Psoas muscle (tissue), 8 donors: Measurements from ENCODE around the gene SPR. TPM values are rescaled to one million over a fixed set of nuclear protein-coding genes. Genes with fewer than 3 reads are reported as not detected.

ENCODE experiments used
- ATAC-seq, 4 donors: fragments of 200-7000 bp; cut with Tn5 transposase; one replicate each; pipeline ENCODE4 v1.9.1; 2020; ENCODE audit warnings: moderate library complexity in 3 of 4, mild to moderate bottlenecking in 2 of 4
- DNase-seq, 2 donors: peaks; one replicate each; pipeline ENCODE4 v3.0.0-alpha.2; 2020
- H3K27ac ChIP-seq: fragments of 200-600 bp; one replicate; pipeline ENCODE4 v1.8.0; 2022
- H3K27me3 ChIP-seq, 3 donors: fragments of 200-600 bp in 1 of 3; one replicate each; pipeline versions ENCODE4 v1.6.1 to v1.8.0; 2013 to 2022; ENCODE audit warnings: low read length in 2 of 3, mild to moderate bottlenecking in 2 of 3, moderate library complexity in 1 of 3; ENCODE audit not compliant: insufficient read depth in 3 of 3
- H3K36me3 ChIP-seq, 2 donors: fragments of 200-600 bp in 1 of 2; one replicate each; pipeline versions ENCODE4 v1.6.1 to v1.8.0; 2013 to 2022; ENCODE audit warnings: low read depth in 1 of 2, mild to moderate bottlenecking in 1 of 2, moderate library complexity in 1 of 2; ENCODE audit not compliant: insufficient read depth in 1 of 2
- H3K4me1 ChIP-seq: fragments of 200-600 bp; one replicate; pipeline ENCODE4 v1.8.0; 2022
- H3K4me3 ChIP-seq: fragments of 200-600 bp; one replicate; pipeline ENCODE4 v1.8.0; 2022; ENCODE audit warnings: mild to moderate bottlenecking
- H3K9me3 ChIP-seq: fragments of 200-600 bp; one replicate; pipeline ENCODE4 v1.8.0; 2022
- WGBS, 3 donors: extraction: QIAGEN DNeasy Blood & Tissue Kit; methylation state at CpG; one replicate each; pipeline versions ENCODE4 v1.1.6 to v1.1.7; 2013; 5-methylcytosine and 5-hydroxymethylcytosine counted together
- intact Hi-C, 2 donors: fragments of 100-400 bp; cut with DNase I; formaldehyde crosslinking; loops; one replicate each; pipeline versions ENCODE4 v1.11.0 to v1.14.2; 2022
- polyA plus RNA-seq, 3 donors: library from polyadenylated mRNA; stranded (reverse); fragments of 200-250 nt; gene quantifications; one replicate each; pipeline ENCODE4 v1.2.3, GENCODE V29; 2013
- total RNA-seq, 4 donors: library from RNA; stranded (reverse); fragmentation: NEBNext Ultra II Directional in 2 of 4; extraction: Animal tissue kit (Norgen Biotek cat#: 25700) in 2 of 4; gene quantifications; one replicate each; pipeline versions ENCODE4 v1.2.1 to v1.2.4, GENCODE V29; 2021 to 2023
- TF ChIP-seq, protein P1 (sequence below): fragments of 200-600 bp; IDR thresholded peaks from one replicate; pipeline ENCODE4 v1.8.0; 2022; ENCODE audit warnings: antibody characterized with exemption
- donor health status: healthy with polysubstance abuse.
- donor health status: DM: no; HTN: no; CAD: no; lungs with moderate emphysema.
- donor health status: Bipolar disorder and iron deficiency.
- donor health status: healthy.
- donor health status: DM: yes; HTN: yes; CAD: no.
- donor health status: DM: no; HTN: no; CAD: no.
- donor health status: DM: no; HTN: no; CAD: no.
- donor health status: DM: yes; HTN: yes; CAD: no.

Gene SPR
- total and polyA plus RNA-seq, 7 donors, result 19.1 to 46.0 (median 32.8) TPM

- Histone ChIP-seq H3K9me3 (no peaks in the 10 kb centered on the region), H3K36me3 (peaks cover 0 to 2% of the 10 kb centered on the region in 2 donors), H3K4me1 (no peaks in the 10 kb centered on the region), H3K27me3 (no peaks in the 10 kb centered on the region), H3K27ac (no peak overlapping the region), H3K4me3 (no peak overlapping the region)
- DNase-seq (no peak), ATAC-seq (no peak)
- 63 to 82% (median 66%) methylated on average over 3 to 5 of the region's 5 CpGs for WGBS, 3 donors
- intact Hi-C loops, result no loop called here
- TF ChIP-seq, protein P1, sequence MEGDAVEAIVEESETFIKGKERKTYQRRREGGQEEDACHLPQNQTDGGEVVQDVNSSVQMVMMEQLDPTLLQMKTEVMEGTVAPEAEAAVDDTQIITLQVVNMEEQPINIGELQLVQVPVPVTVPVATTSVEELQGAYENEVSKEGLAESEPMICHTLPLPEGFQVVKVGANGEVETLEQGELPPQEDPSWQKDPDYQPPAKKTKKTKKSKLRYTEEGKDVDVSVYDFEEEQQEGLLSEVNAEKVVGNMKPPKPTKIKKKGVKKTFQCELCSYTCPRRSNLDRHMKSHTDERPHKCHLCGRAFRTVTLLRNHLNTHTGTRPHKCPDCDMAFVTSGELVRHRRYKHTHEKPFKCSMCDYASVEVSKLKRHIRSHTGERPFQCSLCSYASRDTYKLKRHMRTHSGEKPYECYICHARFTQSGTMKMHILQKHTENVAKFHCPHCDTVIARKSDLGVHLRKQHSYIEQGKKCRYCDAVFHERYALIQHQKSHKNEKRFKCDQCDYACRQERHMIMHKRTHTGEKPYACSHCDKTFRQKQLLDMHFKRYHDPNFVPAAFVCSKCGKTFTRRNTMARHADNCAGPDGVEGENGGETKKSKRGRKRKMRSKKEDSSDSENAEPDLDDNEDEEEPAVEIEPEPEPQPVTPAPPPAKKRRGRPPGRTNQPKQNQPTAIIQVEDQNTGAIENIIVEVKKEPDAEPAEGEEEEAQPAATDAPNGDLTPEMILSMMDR, result no peak
These were observed 51.2 kb downstream of the SPR start for GRCh38 chr2:72938455-72938854.

DNA sequence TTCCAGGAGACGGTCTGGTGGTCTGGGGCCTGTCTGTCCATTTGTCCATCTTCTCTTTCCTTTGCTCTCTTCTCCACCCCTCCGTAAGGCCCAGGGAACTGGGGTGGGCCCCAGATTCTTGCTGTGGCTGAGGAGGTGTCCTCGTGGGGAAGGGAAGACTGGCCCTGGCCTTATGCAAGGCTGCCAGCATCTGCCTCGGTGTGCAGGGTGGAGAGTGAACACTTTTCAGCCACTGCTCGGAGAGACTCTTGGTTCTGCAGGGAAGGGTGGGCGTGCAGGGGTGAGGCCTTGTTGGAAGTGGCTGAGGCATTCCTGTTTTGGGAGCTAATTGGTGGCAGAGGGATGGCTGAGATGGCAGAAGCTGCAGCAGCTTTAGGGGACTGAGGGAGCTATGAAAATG, 53.2 kb downstream of the SPR start:
- Histone ChIP-seq H3K27ac (no peak overlapping the region), H3K4me3 (no peak overlapping the region), H3K36me3 (peaks cover 0 to 16% of the 10 kb centered on the region in 2 donors), H3K27me3 (no peaks in the 10 kb centered on the region), H3K4me1 (no peaks in the 10 kb centered on the region), H3K9me3 (no peaks in the 10 kb centered on the region)
- ATAC-seq (no peak), DNase-seq (peak in 1 of 2 donors; percentile 4)
- WGBS, 3 donors, result 80 to 85% (median 82%) methylated on average over 6 of the region's 6 CpGs
- intact Hi-C loops, result no loop called here
- TF ChIP-seq, protein P1, result no peak

- DNase-seq, result no peak
- Histone ChIP-seq H3K27me3 (no peaks in the 10 kb centered on the region), H3K4me3 (no peak overlapping the region), H3K27ac (no peak overlapping the region), H3K36me3 (peaks cover 0 to 16% of the 10 kb centered on the region in 2 donors), H3K9me3 (no peaks in the 10 kb centered on the region), H3K4me1 (no peaks in the 10 kb centered on the region)
- no peak for ATAC-seq
- WGBS, 3 donors, result 69 to 76% (median 70%) methylated on average over 6 of the region's 6 CpGs
- TF ChIP-seq, protein P1, result no peak
- intact Hi-C loops, result no loop called here
These were observed 53.6 kb downstream of the SPR start for GRCh38 chr2:72940786-72941185.

Other genes with a start within 250 kb of the SPR start
- gene EXOC6B, start 61.4 kb upstream of the SPR start, total RNA-seq, result 10 to 100 TPM; 14.1 to 26.8 (median 20.4) TPM
- 1 to 10 TPM; 4.4 to 7.9 (median 5.1) TPM for gene EXOC6B, start 61.4 kb upstream of the SPR start, polyA plus RNA-seq
- gene EMX1, start 30.1 kb downstream of the SPR start, total RNA-seq, result not detected
- under 1 TPM in 1 of 3 donors, not detected in 2; 0.01 TPM for gene EMX1, start 30.1 kb downstream of the SPR start, polyA plus RNA-seq
- gene SFXN5, start 184.3 kb downstream of the SPR start, total RNA-seq, result 10 to 100 TPM in 3 of 4 donors, 1 to 10 TPM in 1; 5.8 to 17.1 (median 12.8) TPM
- gene SFXN5, start 184.3 kb downstream of the SPR start, polyA plus RNA-seq, result 10 to 100 TPM in 1 of 3 donors, 1 to 10 TPM in 2; 5.1 to 12.7 (median 8.7) TPM
- 10 to 100 TPM; 20.9 to 24.2 (median 23.1) TPM for gene RAB11FIP5, start 225.5 kb downstream of the SPR start, total RNA-seq
- 10 to 100 TPM; 13.0 to 24.0 (median 23.9) TPM for gene RAB11FIP5, start 225.5 kb downstream of the SPR start, polyA plus RNA-seq